ENCODE data around the gene MFAP3. TPM values are rescaled to one million over a fixed set of nuclear protein-coding genes. Genes with fewer than 3 reads are reported as not detected.

Gene MFAP3
- total and polyA plus RNA-seq, 2 donors (not counting 3 experiments of a cell fraction or from before 2014, with no cell fraction given), result 19.5 to 35.3 TPM

DNA sequence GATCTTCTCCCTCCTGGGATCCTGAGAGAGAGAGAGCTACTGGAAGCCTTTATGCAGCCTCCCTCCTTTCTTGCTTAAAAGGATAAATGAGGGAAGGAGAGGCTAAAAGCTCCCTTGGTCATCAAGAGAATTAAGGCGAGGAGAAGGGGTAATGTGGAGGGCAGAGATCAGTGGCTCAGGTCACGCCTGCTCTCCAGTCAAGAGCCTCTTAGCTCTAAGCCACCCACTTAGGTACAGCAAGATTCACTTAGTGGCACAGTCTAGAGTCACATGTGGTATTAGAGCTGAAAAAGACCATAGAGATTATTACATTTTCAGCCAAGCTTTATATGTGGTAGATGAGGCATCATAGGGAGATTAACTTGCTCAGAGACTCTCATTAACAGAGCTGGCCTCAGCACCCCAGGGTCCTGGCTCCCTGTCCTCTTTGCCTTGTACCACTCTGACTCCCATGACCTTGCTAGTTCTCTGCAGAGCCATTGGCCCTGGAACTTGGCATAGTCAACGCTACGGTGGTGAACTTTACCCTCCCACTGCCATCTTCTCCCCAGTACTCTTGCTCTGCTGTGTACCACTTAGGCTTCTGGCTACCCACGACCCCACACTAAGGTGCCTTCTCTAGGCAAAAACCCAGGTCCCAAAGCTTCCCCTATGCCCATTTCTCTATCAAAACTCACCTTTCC lies 37.6 kb downstream of the MFAP3 start:
- no TSS peak for BruUV-seq (replicated peaks)
- H4K20me1 ChIP-seq (replicated peaks; ENCODE audit: control insufficient read depth, extremely low read depth, insufficient read depth, low read length), result peaks cover 2% of the 10 kb centered on the region
- DNase-seq (ENCODE audit: low read depth, low spot score) (no peak), FAIRE-seq (no peak)
- no peaks in the 10 kb centered on the region for H3K9me3 ChIP-seq (replicated peaks; ENCODE audit: control insufficient read depth, insufficient read depth, low read length)
- TF ChIP-seq MAX (IDR thresholded peaks at IDR 0.05; ENCODE audit: insufficient read depth, insufficient read length) (no peak), EZH2 (IDR thresholded peaks at IDR 0.05; ENCODE audit: borderline replicate concordance, low read depth, low read length, severe bottlenecking) (no peak), CTCF (IDR thresholded peaks at IDR 0.05; ENCODE audit: extremely low read depth in 1 of 2, insufficient read depth in 1 of 2, low read depth in 1 of 2, low read length in 2 of 2) (no peak), FOS (IDR thresholded peaks at IDR 0.05; ENCODE audit: borderline replicate concordance, insufficient read depth, low read length) (no peak), POLR2AphosphoS5 (IDR thresholded peaks at IDR 0.05; ENCODE audit: insufficient read depth, low read depth, low read length) (no peak)
- no peak overlapping the region for H3K4me2 ChIP-seq (ENCODE audit: insufficient read depth, low read length)
- no peaks in the 10 kb centered on the region for H3K79me2 ChIP-seq (ENCODE audit: control insufficient read depth, insufficient read depth, low read length)
- H3K4me1 ChIP-seq (ENCODE audit: control insufficient read depth, extremely low read depth, insufficient read depth, low read length), result no peaks in the 10 kb centered on the region
- H3K27me3 ChIP-seq (ENCODE audit: control insufficient read depth in 2 of 2, insufficient read depth in 2 of 2, low read length in 2 of 2), result peaks cover 0 to 4% of the 10 kb centered on the region in 2 experiments
- CTCF ChIA-PET, result interaction anchor here (1.1 to 4.6 kb wide), 3 partner anchors 104 to 444 kb away, joined by 4 to 20 read pairs (median 14); no protein-coding TSS in a partner anchor
- H3K27ac ChIP-seq (ENCODE audit: insufficient read depth, low read depth, low read length), result no peak overlapping the region
- intact Hi-C loops (cut with micrococcal nuclease), result no loop called here
- no peak overlapping the region for H3K4me3 ChIP-seq (replicated peaks in 1 of 3; ENCODE audit: insufficient read depth in 1 of 3, low read depth in 1 of 3, low read length in 3 of 3)
- H2AFZ ChIP-seq (ENCODE audit: low read depth, low read length), result no peak overlapping the region
- H3K36me3 ChIP-seq (ENCODE audit: control insufficient read depth in 2 of 2, extremely low read depth in 1 of 2, insufficient read depth in 2 of 2, low read length in 2 of 2), result no peaks in the 10 kb centered on the region
- H3K9me1 ChIP-seq (replicated peaks; ENCODE audit: control insufficient read depth, extremely low read depth, insufficient read depth, low read length), result no peaks in the 10 kb centered on the region
- no peak overlapping the region for H3K9ac ChIP-seq (replicated peaks; ENCODE audit: extremely low read depth, insufficient read depth, low read length)
- POLR2A ChIA-PET, result no interaction called here
- dilution Hi-C loops (cut with MboI; ENCODE audit: extremely low pct_ligation_motif_present, low sequenced_read_pairs), result no loop called here
